ENCODE results near the gene KCNT2. TPM values are rescaled to one million over a fixed set of nuclear protein-coding genes. Genes with fewer than 3 reads are reported as not detected.

The KCNT2 gene
- polyA plus RNA-seq, 1 donor from 2014 or later: 21.4 TPM

- no peak overlapping the region for H3K4me2 ChIP-seq (ENCODE audit: low read length)
- no peak overlapping the region for H3K27ac ChIP-seq (ENCODE audit: low read length)
- H3K79me2 ChIP-seq (replicated peaks; ENCODE audit: insufficient read depth, low read length): no peaks in the 10 kb centered on the region
- no peaks in the 10 kb centered on the region for H3K9me3 ChIP-seq (ENCODE audit: low read length)
- no peak for TF ChIP-seq EZH2 (IDR thresholded peaks at IDR 0.05; ENCODE audit: borderline replicate concordance, insufficient read depth, low read length, poor library complexity, severe bottlenecking)
- TF ChIP-seq MXI1 (conservative IDR thresholded peaks at IDR 0.05; ENCODE audit: poor library complexity, severe bottlenecking): no peak
- no peak for TF ChIP-seq TAF1 (IDR thresholded peaks at IDR 0.05; ENCODE audit: low read depth)
- no peak for TF ChIP-seq REST (IDR thresholded peaks at IDR 0.05; ENCODE audit: borderline replicate concordance)
- no peak for TF ChIP-seq RAD21 (conservative IDR thresholded peaks at IDR 0.05)
- TF ChIP-seq, protein P1, sequence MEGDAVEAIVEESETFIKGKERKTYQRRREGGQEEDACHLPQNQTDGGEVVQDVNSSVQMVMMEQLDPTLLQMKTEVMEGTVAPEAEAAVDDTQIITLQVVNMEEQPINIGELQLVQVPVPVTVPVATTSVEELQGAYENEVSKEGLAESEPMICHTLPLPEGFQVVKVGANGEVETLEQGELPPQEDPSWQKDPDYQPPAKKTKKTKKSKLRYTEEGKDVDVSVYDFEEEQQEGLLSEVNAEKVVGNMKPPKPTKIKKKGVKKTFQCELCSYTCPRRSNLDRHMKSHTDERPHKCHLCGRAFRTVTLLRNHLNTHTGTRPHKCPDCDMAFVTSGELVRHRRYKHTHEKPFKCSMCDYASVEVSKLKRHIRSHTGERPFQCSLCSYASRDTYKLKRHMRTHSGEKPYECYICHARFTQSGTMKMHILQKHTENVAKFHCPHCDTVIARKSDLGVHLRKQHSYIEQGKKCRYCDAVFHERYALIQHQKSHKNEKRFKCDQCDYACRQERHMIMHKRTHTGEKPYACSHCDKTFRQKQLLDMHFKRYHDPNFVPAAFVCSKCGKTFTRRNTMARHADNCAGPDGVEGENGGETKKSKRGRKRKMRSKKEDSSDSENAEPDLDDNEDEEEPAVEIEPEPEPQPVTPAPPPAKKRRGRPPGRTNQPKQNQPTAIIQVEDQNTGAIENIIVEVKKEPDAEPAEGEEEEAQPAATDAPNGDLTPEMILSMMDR (IDR thresholded peaks at IDR 0.05; ENCODE audit: poor library complexity, severe bottlenecking): no peak
- TF ChIP-seq POLR2AphosphoS5 (IDR thresholded peaks at IDR 0.05): no peak
- TF ChIP-seq SMC3 (conservative IDR thresholded peaks at IDR 0.05; ENCODE audit: poor library complexity): no peak
- TF ChIP-seq EP300 (conservative IDR thresholded peaks at IDR 0.05; ENCODE audit: poor library complexity, severe bottlenecking): no peak
- H3K9ac ChIP-seq (ENCODE audit: low read length): no peak overlapping the region
- no peaks in the 10 kb centered on the region for H4K20me1 ChIP-seq (ENCODE audit: insufficient read depth)
- no peaks in the 10 kb centered on the region for H3K27me3 ChIP-seq (ENCODE audit: insufficient read depth, low read depth, low read length)
- no peaks in the 10 kb centered on the region for H3K36me3 ChIP-seq (ENCODE audit: insufficient read depth, low read length)
- no peak overlapping the region for H3K4me3 ChIP-seq (ENCODE audit: low read length)
- H3K9me2 ChIP-seq (ENCODE audit: insufficient read depth, low read length): no peaks in the 10 kb centered on the region
- no peak overlapping the region for H2AFZ ChIP-seq (ENCODE audit: low read depth, low read length)
- no peaks in the 10 kb centered on the region for H3F3A ChIP-seq (ENCODE audit: insufficient read depth, low read length, poor library complexity, severe bottlenecking)
Observed at GRCh38 chr1:196366817-196367495, 241.3 kb downstream of the KCNT2 start.

GRCh38 chr1:196361112-196361714 is 247.0 kb downstream of the KCNT2 start:
- Histone ChIP-seq H3K79me2 (replicated peaks; ENCODE audit: insufficient read depth, low read length) (no peaks in the 10 kb centered on the region), H2AFZ (ENCODE audit: low read depth, low read length) (no peak overlapping the region), H3K36me3 (ENCODE audit: insufficient read depth, low read length) (no peaks in the 10 kb centered on the region), H3K27me3 (ENCODE audit: insufficient read depth, low read depth, low read length) (no peaks in the 10 kb centered on the region), H3K4me2 (ENCODE audit: low read length) (no peak overlapping the region), H3F3A (ENCODE audit: insufficient read depth, low read length, poor library complexity, severe bottlenecking) (no peaks in the 10 kb centered on the region), H4K20me1 (ENCODE audit: insufficient read depth) (no peaks in the 10 kb centered on the region), H3K9me2 (ENCODE audit: insufficient read depth, low read length) (no peaks in the 10 kb centered on the region), H3K27ac (ENCODE audit: low read length) (no peak overlapping the region), H3K9ac (ENCODE audit: low read length) (no peak overlapping the region), H3K9me3 (ENCODE audit: low read length) (no peaks in the 10 kb centered on the region), H3K4me3 (ENCODE audit: low read length) (no peak overlapping the region)
- TF ChIP-seq EP300 (conservative IDR thresholded peaks at IDR 0.05; ENCODE audit: poor library complexity, severe bottlenecking): no peak
- no peak for TF ChIP-seq REST (IDR thresholded peaks at IDR 0.05; ENCODE audit: borderline replicate concordance)
- TF ChIP-seq TAF1 (IDR thresholded peaks at IDR 0.05; ENCODE audit: low read depth): no peak
- no peak for TF ChIP-seq RAD21 (conservative IDR thresholded peaks at IDR 0.05)
- no peak for TF ChIP-seq POLR2AphosphoS5 (IDR thresholded peaks at IDR 0.05)
- TF ChIP-seq EZH2 (IDR thresholded peaks at IDR 0.05; ENCODE audit: borderline replicate concordance, insufficient read depth, low read length, poor library complexity, severe bottlenecking): no peak
- TF ChIP-seq SMC3 (conservative IDR thresholded peaks at IDR 0.05; ENCODE audit: poor library complexity): no peak
- TF ChIP-seq MXI1 (conservative IDR thresholded peaks at IDR 0.05; ENCODE audit: poor library complexity, severe bottlenecking): no peak
- TF ChIP-seq, protein P1 (IDR thresholded peaks at IDR 0.05; ENCODE audit: poor library complexity, severe bottlenecking): no peak

Measured in neural cell (in vitro differentiated cells).